PC-3 (cell line): Measurements from ENCODE around the gene ZCCHC8. TPM values are rescaled to one million over a fixed set of nuclear protein-coding genes. Genes with fewer than 3 reads are reported as not detected.

Experiments
- ATAC-seq: fragments of 200-7000 bp; cut with Tn5 transposase; 2 replicates; pipeline ENCODE4 v1.9.1; 2020; ENCODE audit warnings: mild to moderate bottlenecking, moderate library complexity
- BruUV-seq: library from RNA; stranded (reverse); fragments of 400-500 nt; replicated peaks from 2 replicates; lab custom pipeline; 2021; lab: Mats Ljungman, UMichigan
- CTCF ChIA-PET: fragments of 300-600 bp; sonication (Branson Sonifier 250); formaldehyde crosslinking; loops from one replicate; lab custom pipeline; 2022; ENCODE audit warnings: antibody characterized with exemption; lab: Charles Lee
- POLR2A ChIA-PET: fragments of 300-600 bp; sonication (Branson Sonifier 250); formaldehyde crosslinking; loops from one replicate; lab custom pipeline; 2022; ENCODE audit warnings: antibody characterized with exemption; ENCODE audit not compliant: unreplicated experiment; lab: Charles Lee
- DNase-seq: peaks from one replicate; pipeline ENCODE4 v3.0.0-alpha.2; 2015
- H2AFZ ChIP-seq: fragments of 300-600 bp; sonication (generic); 2 replicates; pipeline ENCODE4 v1.6.0; 2016; ENCODE audit warnings: antibody characterized with exemption, low read length
- H3F3A ChIP-seq: fragments of 300-600 bp; sonication (generic); one replicate; pipeline ENCODE4 v1.6.0; 2017; ENCODE audit warnings: antibody characterized with exemption, low read length, control low read depth, mild to moderate bottlenecking; ENCODE audit not compliant: unreplicated experiment
- H3K27ac ChIP-seq: fragments of 300-600 bp; sonication (generic); 2 replicates; pipeline ENCODE4 v1.5.1; 2016; ENCODE audit warnings: mild to moderate bottlenecking, low read length
- H3K27me3 ChIP-seq: fragments of 300-600 bp; sonication (generic); 2 replicates; pipeline ENCODE4 v1.6.1; 2016; ENCODE audit warnings: low read length, mixed read lengths
- H3K36me3 ChIP-seq: fragments of 300-600 bp; sonication (generic); 2 replicates; pipeline ENCODE4 v1.6.1; 2016; ENCODE audit warnings: low read depth, mixed run types, low read length, mixed read lengths
- H3K4me1 ChIP-seq: fragments of 300-600 bp; sonication (generic); 2 replicates; pipeline ENCODE4 v1.5.1; 2016; ENCODE audit warnings: low read length; ENCODE audit not compliant: insufficient read depth
- H3K4me2 ChIP-seq: fragments of 300-600 bp; sonication (generic); 2 replicates; pipeline ENCODE4 v1.6.0; 2016; ENCODE audit warnings: low read length
- H3K4me3 ChIP-seq: fragments of 300-600 bp; sonication (generic); 2 replicates; pipeline ENCODE4 v1.5.1; 2016; ENCODE audit warnings: mild to moderate bottlenecking, low read length, mixed read lengths
- H3K79me2 ChIP-seq: fragments of 300-600 bp; sonication (generic); 2 replicates; pipeline ENCODE4 v1.6.1; 2017; ENCODE audit warnings: low read length, mixed read lengths
- H3K9ac ChIP-seq: fragments of 300-600 bp; sonication (generic); 2 replicates; pipeline ENCODE4 v1.6.0; 2016; ENCODE audit warnings: mild to moderate bottlenecking, low read length
- H3K9me2 ChIP-seq: fragments of 300-600 bp; sonication (generic); replicated peaks from 2 replicates; pipeline ENCODE4 v1.6.1; 2016; ENCODE audit warnings: mixed run types, low read length, mixed read lengths
- H3K9me3 ChIP-seq: fragments of 300-600 bp; sonication (generic); 2 replicates; pipeline ENCODE4 v1.6.1; 2016; ENCODE audit warnings: low read length, mixed read lengths
- H4K20me1 ChIP-seq: fragments of 300-600 bp; sonication (generic); 2 replicates; pipeline ENCODE4 v1.6.1; 2016; ENCODE audit warnings: low read length, mixed read lengths
- CTCF ChIP-seq: fragments of 300-600 bp; sonication (generic); conservative IDR thresholded peaks from 2 replicates; pipeline ENCODE4 v1.5.1; 2017; ENCODE audit warnings: antibody characterized with exemption, low read depth, mild to moderate bottlenecking, low read length
- EZH2 ChIP-seq: fragments of 300-600 bp; sonication (generic); IDR thresholded peaks from one replicate; pipeline ENCODE4 v1.6.1; 2017; ENCODE audit warnings: antibody characterized with exemption, mild to moderate bottlenecking, low read length; ENCODE audit not compliant: unreplicated experiment
- EZH2phosphoT487 ChIP-seq: fragments of 300-600 bp; sonication (generic); IDR thresholded peaks from 2 replicates; pipeline ENCODE4 v1.6.1; 2018; ENCODE audit warnings: mild to moderate bottlenecking, antibody characterized with exemption, low read length, borderline replicate concordance
- intact Hi-C: fragments of 100-400 bp; cut with micrococcal nuclease; formaldehyde crosslinking; loops from 2 replicates; pipeline ENCODE4 v1.9.0; 2023
- total RNA-seq: library from RNA; depleted of rRNA; stranded (reverse); fragments of >200 nt; gene quantifications from 2 replicates; pipeline ENCODE4 v1.2.3, GENCODE V29; 2014

ZCCHC8 gene
- total RNA-seq, 1 experiment from 2014 or later: 14.4 TPM

DNA sequence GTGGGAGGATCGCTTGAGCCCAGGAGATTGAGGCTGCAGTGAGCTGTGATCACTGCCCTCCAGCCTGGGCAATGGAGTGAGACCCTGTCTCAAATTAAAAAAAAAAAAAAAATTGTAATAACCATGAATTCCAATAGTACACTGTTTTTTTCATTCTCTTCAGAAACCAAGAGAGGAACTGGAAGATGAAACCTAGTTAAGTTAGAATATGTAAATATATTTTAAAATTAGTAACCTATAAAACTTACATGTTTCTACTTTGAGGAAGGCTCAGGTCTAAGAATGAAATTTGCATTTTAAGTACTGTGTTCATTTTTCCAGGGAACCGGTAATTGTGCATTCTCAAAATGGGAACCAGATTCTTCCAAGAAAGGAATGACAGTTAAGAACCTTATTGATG lies 45.1 kb upstream of the ZCCHC8 start:
- no peaks in the 10 kb centered on the region for H3K4me1 ChIP-seq
- POLR2A ChIA-PET: no interaction called here
- no peak overlapping the region for H3K4me3 ChIP-seq
- peaks cover 48% of the 10 kb centered on the region for H3K36me3 ChIP-seq
- no peaks in the 10 kb centered on the region for H3K27me3 ChIP-seq
- H3F3A ChIP-seq: no peaks in the 10 kb centered on the region
- no TSS peak for BruUV-seq
- no peaks in the 10 kb centered on the region for H4K20me1 ChIP-seq
- DNase-seq (no peak), ATAC-seq (no peak)
- no peak overlapping the region for H3K9ac ChIP-seq
- no peaks in the 10 kb centered on the region for H3K79me2 ChIP-seq
- H2AFZ ChIP-seq: no peak overlapping the region
- CTCF ChIA-PET: no interaction called here
- H3K27ac ChIP-seq: no peak overlapping the region
- no peaks in the 10 kb centered on the region for H3K9me2 ChIP-seq
- TF ChIP-seq EZH2 (no peak), EZH2phosphoT487 (no peak), CTCF (no peak)
- no peak overlapping the region for H3K4me2 ChIP-seq
- intact Hi-C loops: no loop called here
- H3K9me3 ChIP-seq: no peaks in the 10 kb centered on the region

DNA sequence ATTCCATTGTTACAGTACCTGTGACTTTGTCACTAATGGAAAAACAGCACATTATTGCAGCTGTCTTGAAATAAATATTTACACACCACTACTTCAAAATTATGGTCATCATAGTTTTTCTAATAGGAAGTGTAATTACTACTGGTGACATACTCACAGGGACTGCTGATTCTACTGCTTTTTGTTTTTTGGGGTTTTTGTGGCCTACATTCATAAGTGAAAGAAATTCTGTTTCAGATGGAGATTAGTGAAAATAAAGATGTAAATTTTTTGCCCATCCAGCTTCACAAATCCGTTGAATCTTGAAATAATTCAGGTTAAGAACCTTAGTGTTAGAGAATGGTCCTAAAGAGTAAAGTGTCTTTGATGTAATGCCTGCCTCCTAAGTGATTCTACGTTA lies 43.8 kb upstream of the ZCCHC8 start:
- no peaks in the 10 kb centered on the region for H3K9me3 ChIP-seq
- no peak overlapping the region for H2AFZ ChIP-seq
- no peaks in the 10 kb centered on the region for H3K27me3 ChIP-seq
- ATAC-seq: no peak
- no peak overlapping the region for H3K27ac ChIP-seq
- no peak overlapping the region for H3K4me2 ChIP-seq
- DNase-seq: no peak
- H3K4me3 ChIP-seq: no peak overlapping the region
- POLR2A ChIA-PET: no interaction called here
- intact Hi-C loops: no loop called here
- no peak overlapping the region for H3K9ac ChIP-seq
- no peak for TF ChIP-seq CTCF
- TF ChIP-seq EZH2phosphoT487: no peak
- TF ChIP-seq EZH2: no peak
- H4K20me1 ChIP-seq: no peaks in the 10 kb centered on the region
- no peaks in the 10 kb centered on the region for H3K4me1 ChIP-seq
- no peaks in the 10 kb centered on the region for H3K9me2 ChIP-seq
- no peaks in the 10 kb centered on the region for H3K79me2 ChIP-seq
- CTCF ChIA-PET: no interaction called here
- no TSS peak for BruUV-seq
- H3F3A ChIP-seq: no peaks in the 10 kb centered on the region
- peaks cover 40% of the 10 kb centered on the region for H3K36me3 ChIP-seq

GRCh38 chr12:122538496-122538895 lies 37.8 kb upstream of the ZCCHC8 start:
- no peak overlapping the region for H3K4me2 ChIP-seq
- POLR2A ChIA-PET: no interaction called here
- H3K27me3 ChIP-seq: no peaks in the 10 kb centered on the region
- no peaks in the 10 kb centered on the region for H3K9me2 ChIP-seq
- no peaks in the 10 kb centered on the region for H3K4me1 ChIP-seq
- intact Hi-C loops: no loop called here
- DNase-seq (no peak), ATAC-seq (no peak)
- no peaks in the 10 kb centered on the region for H4K20me1 ChIP-seq
- no peak for TF ChIP-seq CTCF
- TF ChIP-seq EZH2phosphoT487: no peak
- no peak for TF ChIP-seq EZH2
- H3K9me3 ChIP-seq: no peaks in the 10 kb centered on the region
- no peak overlapping the region for H3K9ac ChIP-seq
- H3K27ac ChIP-seq: no peak overlapping the region
- H3F3A ChIP-seq: no peaks in the 10 kb centered on the region
- 0 out of 2 replicates have a peak, but pooled peaks cover 2% of the 10 kb centered on the region for H3K79me2 ChIP-seq
- BruUV-seq: no TSS peak
- H3K4me3 ChIP-seq: no peak overlapping the region
- H2AFZ ChIP-seq: no peak overlapping the region
- CTCF ChIA-PET: no interaction called here
- peaks cover 35% of the 10 kb centered on the region for H3K36me3 ChIP-seq
